ENCODE data around the gene ULK1.
"Not testable (repeated sequence)": the region's sequence is repeated elsewhere in the genome, so short reads cannot be mapped to it uniquely, and the experiment has no call there.

The ULK1 gene

DNA sequence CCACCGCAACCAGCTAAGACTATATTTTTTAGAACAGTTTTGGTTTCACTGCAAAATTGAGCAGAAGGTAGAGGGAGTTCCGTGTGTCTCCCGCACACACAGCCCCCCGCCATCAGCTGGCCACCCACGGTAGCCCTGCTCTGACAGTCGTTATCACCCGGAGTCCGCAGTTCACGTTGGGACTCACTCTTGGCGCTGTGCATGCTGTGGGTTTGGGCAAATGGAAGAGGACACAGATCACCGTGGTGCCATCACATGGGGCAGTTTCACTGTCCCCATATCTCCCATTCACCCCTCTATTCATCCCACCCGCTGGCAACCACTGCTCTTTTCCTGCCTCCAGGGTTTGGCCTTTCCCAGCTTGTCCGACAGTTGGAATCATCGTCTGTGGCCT is 31.8 kb upstream of the ULK1 start:
- DNase-seq: no peak

DNA sequence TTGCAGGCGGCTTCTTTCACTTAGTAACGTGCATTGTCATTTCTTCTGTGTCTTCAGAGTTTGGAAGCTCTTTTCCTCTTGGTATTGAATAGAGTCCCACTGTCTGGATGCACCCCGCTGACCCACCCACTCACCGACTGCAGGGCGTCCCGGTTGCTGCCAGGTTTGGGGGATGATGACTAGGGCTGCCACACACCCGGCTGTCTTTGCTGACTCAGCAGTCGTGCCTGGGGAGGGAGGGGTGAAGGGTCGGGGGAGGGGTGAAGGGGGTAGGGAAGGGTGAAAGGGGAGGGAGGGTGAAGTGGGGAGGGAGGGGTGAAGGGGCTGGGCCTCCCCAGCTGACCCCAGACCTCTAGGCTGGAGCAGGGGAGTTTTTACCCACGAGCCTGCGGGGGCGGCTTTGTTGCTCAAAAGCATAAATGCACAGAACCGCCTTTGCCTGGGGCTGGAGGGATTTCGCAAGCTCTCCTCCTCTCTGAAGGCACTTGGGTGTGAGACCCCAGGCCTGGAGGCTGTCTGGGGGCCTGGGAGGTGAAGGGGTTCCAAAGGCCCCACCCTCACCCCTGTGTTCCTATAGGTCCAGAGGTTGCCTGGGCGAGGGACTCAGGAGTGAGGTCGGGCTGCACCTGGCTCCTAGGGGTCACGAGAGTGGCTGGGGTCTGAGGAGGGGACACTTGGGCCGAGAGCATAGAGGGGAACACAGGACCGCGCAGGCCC is 31.3 kb upstream of the ULK1 start:
- no peak for DNase-seq

DNA sequence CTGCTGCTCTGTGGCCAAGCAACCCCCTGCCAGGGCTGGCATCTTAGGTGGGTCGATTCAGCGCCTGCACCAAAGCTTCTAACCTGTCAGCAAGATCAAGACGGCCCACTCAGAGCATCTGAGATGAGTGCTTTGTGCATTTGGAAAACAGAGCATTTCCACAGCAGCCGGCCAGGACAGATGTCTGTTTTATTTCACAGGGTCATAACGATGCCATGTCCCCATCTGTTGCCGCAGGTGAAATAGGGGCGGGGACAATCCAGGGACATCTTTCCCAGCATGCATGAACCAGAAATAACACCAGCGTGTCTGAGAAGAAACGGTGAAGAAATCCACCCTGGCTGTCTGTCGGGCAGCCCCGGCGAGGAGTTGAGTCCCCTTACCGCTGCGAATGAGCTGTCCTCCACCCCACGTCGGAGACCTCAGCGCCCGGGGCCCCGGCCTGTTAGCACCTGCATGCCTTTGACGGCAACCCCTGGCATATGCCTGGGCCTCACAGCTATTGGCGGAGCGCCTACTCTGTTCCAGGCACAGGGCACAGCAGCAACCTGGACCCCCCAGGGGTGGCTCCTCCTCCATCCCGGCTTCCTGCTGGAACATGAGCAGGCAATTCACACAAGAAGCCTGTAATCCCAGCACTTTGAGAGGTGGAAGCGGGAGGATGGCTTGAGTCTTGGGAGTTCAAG is 30.6 kb upstream of the ULK1 start:
- DNase-seq: no peak

DNA sequence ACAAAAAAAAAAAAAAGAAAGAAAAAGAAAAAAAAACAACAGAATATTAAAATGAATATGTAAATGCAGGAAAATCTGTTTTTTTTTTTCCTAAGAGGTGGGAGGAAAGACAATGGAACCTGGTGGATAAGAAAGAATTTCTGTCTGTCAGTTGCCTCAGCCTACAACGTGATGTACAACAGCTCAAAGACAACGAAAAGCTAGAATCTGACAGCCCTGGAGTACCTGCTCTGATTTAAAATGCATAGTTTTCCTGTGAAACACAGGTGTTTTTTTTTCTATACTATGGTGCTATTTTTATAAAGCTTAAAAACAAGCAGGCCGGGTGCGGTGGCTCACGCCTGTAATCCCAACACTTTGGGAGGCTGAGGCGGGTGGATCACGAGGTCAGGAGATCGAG is 30.0 kb upstream of the ULK1 start:
- DNase-seq: no peak

DNA sequence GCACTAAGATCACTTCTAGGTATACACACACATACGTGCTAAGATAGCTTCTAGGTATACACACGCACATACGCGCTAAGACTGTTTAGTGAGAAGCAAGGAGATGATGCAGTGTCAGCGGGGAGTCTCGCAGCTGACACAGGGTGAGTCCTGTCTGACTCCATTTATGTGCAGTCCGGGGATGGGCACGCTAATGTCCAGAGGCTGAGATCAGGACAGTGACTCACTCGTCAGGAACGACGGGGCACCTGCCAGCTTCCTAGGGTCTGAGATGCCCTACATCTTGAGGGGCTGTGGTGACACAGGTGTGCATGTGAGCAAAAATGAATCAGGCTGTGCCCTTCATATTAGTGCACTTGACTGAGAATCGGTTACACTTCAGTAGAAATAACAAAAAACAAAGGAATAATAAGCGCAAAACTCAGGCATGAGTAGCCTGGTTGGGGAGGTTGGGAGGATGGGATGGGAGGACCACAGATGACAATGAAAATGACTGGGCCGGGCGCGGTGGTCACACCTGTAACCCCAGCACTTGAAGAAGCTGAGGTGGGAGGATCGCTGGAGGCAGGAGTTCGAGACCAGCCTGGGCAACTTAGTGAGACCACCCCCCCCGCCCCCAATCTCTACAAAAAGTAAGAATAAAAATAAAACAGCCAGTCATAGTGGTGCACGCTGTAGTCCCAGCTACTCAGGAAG is 29.1 kb upstream of the ULK1 start:
- no peak for DNase-seq

DNA sequence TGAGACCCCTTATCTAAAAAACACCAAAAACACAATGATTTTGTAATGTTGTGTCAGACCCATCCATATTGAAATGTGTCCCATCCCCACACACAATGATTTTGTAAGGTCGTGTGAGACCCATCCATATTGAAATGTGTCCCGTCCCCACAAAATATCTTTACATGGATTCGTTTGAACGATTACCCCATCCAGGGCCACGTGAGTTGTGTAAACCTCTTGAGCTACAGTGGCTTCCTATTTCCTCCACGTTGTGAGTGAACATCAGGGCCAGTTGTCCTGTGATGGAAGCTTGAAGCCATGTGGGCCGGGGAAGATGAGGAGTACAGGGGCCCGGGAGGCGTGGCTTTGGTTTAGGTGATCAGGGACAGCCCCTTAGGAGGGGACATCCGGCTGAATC is 27.0 kb upstream of the ULK1 start:
- DNase-seq: no peak

DNA sequence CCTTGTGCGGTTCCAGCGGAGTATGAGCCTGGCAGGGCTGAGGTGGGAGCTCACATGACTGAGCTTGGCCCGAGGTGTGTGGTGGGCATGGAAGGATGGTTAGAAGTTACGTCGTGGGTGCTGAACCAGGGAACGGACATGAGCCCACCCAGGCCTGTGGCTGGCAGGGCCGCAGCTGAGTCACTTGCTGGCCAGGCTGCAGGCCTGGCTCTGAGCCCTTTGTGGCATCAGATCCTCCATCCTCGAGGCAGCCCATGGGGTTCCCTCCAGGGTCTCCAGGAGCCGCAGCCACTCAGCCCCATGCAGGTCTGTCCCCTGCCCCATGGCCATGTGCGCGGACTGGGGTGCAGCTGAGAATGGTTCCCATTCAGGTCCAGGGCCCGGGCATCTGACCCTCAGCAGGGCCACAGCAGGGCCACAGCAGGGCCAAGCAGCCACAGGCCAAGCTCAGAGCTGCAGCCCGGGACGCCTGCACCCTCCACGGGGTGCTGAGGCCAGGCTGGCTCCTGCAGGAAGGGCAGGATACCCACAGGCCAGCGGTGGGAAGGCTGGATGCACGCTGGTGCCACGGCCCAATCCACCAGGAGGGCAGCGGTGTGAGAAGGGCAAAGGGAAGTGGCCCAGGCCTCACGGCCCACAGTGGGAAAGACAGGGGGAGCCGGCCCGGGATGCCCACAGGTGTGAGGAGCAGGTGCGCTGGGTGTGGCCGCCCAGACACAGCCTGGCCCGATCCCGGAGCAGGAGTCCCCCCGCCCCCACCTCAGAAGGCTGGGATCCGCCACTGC is 26.3 kb upstream of the ULK1 start:
- no peak for DNase-seq

DNA sequence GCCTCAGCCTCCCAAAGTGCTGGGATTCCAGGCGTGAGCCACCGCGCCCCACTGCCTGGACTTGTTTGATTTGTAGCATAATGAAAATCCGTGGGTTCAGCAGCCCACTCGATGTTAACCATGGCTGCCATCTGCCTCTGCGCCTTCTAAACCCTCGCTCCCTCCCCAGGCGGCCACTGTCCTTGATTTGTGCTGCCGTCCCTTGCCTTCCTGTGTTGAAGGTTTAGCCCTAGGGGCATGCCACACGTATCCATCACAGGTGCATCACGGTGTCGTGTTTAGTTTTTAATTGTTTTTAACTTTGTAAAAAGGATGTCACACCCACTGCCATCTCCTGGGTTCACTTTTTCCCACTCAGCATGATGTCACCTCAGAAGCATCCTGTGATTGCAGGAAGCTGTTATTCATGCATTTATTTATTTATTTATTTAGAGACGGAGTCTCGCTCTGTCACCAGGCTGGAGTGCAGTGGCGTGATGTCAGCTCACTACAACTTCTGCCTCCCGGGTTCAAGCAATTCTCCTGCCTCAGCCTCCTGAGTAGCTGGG is 24.5 kb upstream of the ULK1 start:
- no peak for DNase-seq

DNA sequence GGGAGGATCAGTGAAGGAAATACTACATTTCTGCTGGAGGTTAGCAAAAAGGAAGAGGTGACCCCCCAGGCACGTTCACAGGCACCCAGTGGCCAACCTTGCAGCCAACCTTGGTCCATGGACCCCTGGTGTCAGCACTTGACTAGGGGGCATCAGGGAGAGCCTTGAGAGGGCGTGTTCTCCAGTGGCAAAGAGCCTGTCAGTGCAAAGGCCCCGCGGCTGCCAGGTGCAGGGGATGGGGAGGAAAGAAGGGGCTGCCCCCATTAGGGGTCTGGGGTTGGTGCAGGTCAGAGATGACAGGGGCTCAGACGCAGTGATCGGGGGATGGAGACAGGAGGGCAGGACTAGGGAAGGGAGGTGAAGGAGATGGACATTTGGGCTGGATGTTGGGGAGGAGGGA is 22.7 kb upstream of the ULK1 start:
- DNase-seq: no peak

DNA sequence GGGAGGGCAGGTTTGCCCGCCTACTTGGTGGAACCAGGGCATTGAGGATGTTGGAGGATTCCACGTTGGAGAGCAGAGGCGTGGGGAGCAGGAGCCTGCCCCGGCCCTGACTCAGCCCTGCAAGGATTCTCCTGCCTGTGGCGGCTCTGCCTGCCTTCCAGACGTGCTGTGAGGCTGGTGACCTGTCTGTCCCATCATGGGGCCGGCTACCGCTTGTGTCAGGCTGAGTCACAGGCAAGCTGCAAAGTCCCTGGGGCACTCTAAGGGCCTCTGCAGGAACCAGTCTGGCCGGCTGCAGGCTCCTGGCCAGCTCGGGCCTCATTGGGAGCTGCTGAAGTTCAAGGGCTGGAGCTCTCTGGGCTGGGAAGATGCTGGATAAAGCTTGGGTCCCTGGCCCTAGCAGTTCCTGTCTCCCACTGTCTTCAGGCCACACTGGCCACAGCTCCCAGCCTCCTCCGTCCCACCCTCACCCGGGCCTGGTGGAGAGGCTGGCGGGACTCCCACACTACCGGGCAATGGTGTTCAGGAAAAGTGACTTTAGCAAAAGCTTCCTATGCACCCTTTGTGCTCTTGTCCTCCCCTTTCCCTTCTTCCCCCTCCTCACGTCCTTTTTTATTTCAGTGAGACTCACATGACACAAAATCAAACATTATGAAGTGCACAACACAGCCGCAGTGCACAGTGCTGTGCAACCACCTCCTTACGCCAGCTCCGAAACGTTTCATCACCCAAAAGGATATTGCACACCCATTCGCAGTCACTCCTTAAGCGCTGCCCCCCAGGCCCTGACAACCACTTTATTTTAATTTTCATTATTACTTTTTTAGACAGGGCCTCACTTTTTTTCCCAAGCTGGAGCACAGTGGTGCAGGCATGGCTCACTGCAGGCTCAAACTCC is 22.0 kb upstream of the ULK1 start:
- DNase-seq: no peak

DNA sequence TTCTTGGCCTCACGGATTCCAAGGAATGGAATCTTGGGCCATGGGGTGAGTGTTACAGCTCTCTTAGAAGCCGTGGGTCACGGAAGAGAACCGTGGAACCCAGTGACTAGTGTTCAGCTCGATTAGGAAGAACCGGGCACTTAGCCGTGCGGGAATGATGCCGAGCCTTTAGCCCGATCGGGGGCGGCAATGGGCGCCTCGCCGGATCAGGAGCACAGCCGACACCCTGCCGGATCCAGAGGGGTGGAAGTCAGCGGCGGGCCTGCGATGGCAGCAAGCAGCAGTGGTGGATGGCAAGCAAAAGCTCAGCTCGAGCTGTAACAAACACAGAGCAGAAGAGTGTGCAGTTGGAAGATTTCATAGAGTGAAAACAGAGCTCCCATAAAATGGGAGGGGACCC is 21.1 kb upstream of the ULK1 start:
- DNase-seq: no peak

DNA sequence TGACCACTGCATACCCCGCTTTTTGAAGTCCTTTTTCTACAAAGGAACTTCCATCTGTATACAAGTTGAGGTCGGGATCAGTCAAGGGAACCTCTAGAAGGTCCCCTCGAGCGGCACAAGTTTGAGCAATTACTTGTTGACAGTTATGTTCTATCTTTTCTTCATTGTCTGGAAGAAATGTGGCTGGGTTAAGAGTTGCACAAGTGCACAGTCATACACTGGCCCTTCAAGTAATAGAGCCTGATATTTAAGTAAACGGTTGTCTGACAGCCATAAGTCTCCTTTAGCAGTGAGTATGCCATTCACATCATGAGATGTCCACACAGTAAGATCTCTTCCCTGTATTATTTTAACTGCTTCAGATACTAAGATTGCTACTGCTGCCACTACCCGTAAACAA is 19.4 kb upstream of the ULK1 start:
- not testable (repeated sequence) for DNase-seq

DNA sequence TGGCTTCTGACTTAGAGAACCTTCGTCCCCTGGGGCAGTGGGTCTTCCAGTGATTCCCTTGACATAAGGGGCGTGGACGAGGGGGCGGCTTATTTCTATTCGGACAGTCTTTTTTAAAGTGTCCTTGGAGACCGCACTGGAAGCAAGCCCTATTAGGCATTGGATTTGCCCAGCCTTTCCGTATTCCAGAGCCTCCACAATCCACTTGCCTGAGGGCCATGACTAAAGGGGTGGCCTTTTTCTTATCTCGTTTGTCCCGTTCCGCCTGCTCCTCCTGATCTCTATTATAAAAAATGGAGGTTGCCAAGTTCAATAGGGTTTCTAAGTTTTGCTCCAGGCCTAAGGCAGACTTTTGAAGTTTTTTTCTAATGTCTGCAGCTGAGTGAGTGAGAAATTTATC is 17.2 kb upstream of the ULK1 start:
- not testable (repeated sequence) for DNase-seq

DNA sequence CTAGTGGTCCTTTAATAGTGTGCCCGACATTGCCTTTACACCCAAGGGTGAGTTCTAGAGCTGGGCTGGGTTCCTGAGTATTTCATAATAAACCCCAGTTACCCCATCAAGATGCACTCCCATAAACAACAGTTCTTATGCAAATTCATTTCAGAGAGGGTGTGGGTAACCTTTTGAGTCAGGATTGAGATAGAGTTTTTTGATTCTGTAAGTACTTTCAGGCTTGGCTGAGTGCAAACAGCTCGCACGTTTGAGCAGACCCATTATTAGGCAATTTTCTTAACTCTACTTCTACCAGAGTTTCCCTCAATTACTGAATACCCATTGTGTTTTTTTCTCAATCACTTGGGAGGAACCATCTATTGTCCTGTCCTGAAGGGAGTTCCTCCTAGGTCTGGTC is 16.0 kb upstream of the ULK1 start:
- DNase-seq: not testable (repeated sequence)

DNA sequence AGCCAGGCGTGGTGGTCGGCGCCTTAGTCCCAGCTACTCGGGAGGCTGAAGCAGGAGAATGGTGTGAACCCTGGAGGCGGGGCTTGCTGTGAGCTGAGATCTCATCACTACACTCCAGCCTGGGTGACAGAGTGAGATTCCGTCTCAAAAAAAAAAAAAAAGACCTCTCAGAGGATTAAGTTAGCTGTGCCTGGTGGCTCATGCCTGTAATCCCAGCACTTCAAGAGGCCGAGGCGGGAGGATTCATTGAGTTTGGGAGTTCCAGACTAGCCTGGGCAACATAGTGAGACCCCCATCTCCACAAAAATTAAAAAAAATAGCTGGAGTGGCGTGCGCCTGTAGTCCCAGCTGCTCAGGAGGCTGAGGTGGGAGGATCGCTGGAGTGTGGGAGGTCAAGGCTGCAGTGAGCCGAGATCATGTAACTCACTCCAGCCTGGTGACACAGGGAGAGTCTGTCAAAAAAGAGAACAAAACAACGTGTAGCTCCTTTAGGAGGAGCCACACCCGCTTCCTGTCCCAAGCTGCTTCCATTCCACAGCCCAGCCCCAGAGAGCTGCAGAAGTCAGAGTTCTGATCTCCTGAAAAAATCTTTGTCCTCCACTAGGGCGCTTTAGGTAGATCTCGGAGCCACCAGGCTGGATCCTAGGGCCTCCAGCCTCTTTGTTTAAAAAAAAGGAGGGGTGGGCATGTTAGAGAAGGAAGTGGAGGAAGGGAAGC is 11.5 kb upstream of the ULK1 start:
- no peak for DNase-seq

DNA sequence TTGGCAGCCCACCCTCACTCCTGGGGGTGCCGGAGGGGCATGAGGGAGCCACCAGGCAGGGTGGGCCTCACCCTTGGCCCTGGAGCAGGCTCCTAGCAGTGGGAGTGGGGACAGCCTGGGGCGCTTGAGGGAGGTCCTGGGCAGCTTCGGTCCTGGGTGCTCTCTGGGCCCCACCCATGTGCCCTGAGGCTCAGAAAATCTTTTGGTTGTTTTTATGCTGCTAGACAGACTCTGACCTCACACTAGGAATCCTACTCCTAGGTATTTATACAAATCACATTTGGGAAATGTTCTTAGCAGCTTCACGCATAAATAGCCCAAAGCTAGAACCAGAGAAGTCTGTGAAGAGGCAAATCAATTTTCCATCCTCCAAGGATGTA is 10.9 kb upstream of the ULK1 start:
- DNase-seq: no peak

DNA sequence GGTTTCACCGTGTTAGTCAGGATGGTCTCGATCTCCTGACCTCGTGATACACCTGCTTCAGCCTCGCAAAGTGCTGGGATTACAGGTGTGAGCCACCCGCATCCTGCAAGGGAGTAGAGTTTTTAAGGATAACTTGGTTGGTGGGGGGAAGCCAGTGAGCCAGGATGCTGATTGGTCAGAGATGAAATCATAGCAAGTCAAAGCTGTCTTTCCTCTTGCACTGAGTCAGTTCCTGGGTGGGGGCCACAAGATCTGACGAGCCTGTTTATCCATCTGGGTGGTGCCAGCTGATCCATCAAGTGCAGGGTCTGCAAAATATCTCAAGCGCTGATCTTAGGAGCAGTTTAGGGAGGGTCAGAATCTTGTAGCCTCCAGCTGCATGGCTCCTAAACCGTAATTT is 9.3 kb upstream of the ULK1 start:
- not testable (repeated sequence) for DNase-seq

DNA sequence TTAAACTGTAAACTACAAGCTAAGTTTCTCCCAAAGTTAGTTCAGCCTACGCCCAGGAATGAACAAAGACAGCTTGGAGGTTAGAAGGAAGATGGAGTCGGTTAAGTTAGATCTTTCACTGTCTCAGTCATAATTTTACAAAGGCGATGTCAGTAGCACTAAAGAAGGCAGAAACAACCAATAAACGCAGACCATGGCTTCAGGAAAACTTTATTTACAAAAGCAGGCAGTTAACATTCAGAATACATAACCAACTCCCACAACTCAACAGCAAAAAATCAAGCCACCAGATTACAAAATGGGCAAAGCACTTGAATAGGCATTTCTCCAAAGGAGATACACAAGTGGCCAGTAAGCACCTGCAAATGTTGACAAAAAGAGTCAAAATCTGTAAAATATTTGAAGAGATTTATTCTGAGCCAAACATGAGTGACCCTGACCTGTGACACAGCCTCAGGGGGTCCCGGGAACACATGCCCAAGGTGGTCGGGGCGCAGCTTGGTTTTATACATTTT is 8.8 kb upstream of the ULK1 start:
- DNase-seq: no peak

DNA sequence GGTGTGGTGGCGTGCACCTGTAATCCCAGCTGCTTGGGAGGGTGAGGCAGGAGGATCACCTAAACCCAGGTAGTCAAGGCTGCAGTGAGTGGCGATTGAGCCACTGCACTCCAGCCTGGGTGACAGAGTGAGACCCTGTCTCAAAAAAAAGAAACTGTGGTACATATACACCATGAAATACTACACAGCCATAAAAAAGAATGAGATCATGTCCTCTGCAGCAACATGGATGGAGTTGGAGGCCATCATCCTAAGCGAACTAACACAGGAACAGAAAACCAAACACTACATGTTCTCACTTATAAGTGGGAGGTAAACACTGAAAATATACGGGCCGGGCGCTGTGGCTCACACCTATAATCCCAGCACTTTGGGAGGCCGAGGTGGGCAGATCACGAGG is 2.7 kb upstream of the ULK1 start:
- DNase-seq: not testable (repeated sequence)

DNA sequence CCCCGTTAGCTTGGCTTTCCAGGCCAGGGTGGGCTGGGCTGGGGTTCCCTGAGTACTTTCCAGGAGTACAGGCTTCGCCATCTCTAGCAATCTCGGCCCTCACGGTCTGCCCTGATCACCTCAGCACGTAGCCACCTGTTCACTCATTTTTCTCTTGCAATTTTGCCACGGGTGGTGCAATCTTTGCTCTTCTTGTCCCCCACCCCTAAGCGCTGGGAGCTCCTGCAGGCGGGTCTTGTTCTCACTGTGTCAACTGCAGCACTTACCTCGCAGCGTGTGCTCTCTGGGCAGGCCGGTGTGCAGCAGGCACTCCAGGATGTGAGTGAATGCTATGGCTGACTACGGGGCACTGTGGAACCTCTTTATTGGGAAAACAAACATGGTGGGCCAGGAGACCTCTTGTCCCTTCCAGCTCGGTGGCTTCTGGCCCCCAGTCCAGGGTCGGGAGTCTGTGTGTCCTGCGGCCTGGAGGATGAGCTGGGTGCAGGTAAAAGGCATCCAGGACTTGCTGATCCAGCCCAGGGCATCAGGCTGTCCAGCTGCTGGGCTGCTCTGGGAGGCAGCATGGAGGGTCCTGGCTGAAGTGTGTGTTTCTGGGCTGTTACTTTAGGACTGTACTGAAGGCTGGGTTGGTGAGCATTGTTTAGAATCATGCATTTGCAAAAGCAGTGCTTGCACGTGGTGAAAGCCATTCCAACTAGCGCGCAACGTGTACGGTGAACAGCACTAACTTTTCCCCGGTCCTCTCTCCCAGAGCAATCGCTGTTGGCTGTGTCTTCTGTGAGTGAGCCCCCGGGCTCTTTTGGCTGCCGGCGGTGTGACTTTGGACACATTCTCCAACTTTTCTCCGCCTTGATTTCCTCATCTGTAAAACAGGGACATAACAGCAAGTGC is 1.5 kb upstream of the ULK1 start:
- no peak for DNase-seq
